ENCODE data around the gene STK35. TPM values are rescaled to one million over a fixed set of nuclear protein-coding genes. Genes with fewer than 3 reads are reported as not detected.

The STK35 gene
- total RNA-seq, 1 donor from 2014 or later, result 21.2 TPM

GRCh38 chr20:2104236-2104635 lies 2.6 kb downstream of the STK35 start:
- DNase-seq (ENCODE audit: low spot score), result no peak

DNA sequence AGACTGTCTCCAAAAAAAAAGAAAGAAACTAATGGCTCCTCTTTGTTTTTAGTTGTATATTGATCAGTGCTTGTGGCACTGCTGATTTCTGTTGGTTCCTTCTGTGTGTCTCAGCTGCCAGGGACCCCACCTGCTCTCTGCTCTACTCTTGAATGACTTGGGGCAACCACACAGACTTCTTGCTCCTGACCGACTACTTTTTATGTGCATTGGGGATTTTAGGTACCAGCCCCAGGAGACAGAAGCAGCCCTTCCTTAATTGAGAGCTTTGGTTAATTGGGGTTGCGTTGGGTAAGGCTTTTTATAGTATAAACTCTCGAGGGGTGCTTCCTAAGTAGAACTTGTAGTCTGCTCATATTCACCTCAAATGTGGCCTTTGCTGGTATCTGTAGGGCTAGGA lies 6.9 kb downstream of the STK35 start:
- DNase-seq (ENCODE audit: low spot score), result no peak

DNA sequence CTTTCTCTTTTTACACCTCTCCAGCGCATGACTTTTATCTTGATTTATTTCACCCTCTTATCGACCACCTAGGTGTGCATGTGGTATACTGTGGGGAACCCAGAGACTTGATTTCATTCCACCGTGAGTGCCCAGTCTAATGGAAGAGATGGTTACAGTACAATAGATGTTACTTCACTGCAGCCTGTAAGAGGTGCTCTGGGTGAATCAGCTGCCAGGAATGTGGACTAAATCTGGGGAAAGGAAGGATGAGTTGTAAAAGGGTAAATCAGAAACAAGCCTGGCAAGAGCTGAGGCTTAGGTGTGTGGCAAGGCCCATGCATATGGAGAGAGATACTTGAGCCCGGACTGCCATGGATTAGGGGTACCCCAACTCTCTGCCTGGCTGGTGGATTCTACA lies 7.4 kb downstream of the STK35 start:
- DNase-seq (ENCODE audit: low spot score), result no peak

DNA sequence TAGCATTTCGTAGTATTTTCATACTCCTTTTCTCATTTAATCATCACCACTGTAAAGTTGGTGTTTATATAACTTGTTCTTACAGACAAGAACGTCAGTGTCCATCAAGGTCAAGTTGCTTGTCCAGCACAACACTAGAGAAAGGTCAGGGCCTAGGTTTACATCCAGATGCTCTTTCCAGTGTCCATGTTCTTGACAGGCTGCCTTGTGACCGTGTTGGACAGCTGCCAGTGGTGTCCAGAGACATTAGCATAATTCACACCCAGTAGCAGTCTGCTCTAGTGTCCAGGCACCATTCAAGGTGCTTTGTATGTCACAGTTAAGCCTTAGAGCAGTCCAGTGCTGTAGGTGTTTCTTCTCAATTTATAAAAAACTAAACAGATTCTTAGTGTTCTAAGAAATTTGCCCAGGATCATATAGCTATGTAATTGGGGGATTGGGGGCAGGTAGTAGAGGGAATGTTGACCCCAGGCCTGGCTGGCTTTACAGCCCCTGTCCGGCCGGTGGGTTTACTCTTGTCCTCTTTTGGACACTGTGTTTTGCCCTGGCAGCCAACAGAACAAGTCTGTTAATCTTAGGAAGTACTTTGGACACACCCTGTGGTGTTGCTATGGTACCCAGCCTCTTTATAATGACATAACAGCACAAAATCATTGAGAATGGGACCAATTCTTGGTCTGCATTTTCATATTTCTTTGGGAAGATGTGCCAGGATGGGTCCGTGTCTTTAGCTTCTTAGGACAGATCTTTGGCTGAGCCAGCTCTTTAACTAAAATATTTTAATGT lies 8.0 kb downstream of the STK35 start:
- no peak for DNase-seq (ENCODE audit: low spot score)

- DNase-seq (ENCODE audit: low spot score), result no peak
Measured at GRCh38 chr20:2112910-2113309, 11.3 kb downstream of the STK35 start.

DNA sequence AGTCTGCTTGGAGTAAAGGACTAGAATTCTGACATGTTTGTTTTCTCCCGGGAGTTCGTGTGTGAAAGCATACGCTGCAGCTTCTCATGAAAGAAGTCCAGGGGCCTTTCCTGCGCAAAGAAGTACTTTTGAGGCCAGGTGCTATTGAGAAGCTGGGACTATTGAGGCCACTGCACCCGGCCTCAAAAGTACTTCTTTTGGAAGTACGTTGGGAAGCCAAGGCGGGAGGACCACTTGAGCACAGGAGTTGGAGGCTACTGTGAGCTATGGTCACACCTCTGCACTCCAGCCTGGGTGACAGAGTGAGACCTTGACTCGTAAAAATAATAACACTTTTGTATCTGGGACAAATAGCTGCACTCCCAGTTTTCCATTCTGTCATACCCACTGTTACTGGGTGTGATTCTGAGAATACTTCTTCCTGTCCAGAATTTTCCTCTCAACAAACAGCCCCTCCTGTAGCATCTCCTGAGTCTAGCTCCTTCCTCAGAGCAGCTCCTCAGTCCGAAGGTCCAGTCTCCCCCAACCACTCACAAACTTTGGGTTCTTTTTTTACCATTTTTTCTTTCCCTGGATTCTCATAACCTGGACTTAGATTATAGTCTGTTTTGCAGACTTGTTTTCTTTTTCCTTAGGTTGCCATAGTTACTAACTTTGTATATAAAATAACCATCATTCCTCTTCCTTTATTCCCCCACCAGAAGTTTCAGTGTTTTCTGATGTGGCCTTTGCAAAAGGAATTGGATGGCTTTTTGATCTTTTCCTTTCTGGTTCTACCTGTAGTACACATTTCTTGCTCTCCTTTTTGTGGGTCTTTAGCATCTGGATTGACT lies 12.7 kb downstream of the STK35 start:
- DNase-seq (ENCODE audit: low spot score), result no peak

DNA sequence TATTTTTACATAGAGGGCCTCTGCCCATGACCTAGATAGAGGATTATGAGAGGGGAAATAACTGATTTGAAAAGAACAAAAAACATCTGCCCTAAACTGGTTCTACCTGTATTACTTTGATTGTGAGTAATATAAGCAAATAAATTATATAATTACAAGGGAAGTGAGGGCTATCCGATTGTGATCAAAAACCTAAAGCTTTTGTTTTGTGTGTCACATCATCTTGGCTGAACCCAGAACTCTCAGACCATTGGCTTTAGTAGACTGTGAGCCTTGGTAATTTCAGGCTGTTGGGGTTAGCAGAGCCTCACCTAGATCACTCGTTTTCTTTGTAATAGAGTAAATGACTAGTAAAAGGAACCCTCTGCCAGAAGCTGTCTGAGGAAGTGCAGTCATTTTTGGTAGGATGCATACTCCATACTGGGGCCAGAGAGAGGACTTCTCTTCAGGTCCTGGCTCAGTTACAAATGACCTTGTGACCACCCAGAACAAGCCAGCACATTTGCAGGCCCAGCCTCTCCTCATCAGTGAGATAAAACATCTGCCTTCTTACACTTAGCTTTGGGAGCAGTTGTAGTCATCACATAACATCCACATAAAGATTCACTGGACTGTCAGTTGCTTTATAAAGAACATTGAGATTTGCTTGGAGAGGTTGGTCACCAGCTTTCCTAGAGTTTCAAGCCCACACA lies 13.5 kb downstream of the STK35 start:
- no peak for DNase-seq (ENCODE audit: low spot score)

- DNase-seq (ENCODE audit: low spot score), result no peak
Measured at GRCh38 chr20:2116170-2116940, 14.7 kb downstream of the STK35 start.

- no peak for DNase-seq (ENCODE audit: low spot score)
Measured at GRCh38 chr20:2118783-2119182, 17.2 kb downstream of the STK35 start.

- no peak for DNase-seq (ENCODE audit: low spot score)
Measured at GRCh38 chr20:2122936-2123335, 21.3 kb downstream of the STK35 start.

DNA sequence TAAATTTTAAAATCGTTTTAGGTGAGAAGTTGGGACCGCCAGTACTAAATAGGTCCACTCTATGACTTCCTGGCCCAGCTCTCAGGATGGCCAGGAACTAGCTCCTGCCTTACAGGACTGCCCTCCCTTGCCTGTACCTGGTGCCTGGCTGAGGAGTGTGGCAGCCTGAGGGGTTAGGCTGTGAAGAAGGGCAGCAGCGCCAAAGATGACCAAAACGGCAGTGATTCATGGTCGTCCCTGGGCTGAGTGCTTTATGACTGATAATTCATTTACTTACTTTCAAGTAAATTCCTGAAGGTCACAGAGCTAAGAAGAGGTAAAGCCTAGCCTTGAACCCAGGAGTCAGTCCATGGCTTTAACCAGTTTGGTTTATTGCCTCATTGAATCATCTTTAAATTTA lies 22.1 kb downstream of the STK35 start:
- no peak for DNase-seq (ENCODE audit: low spot score)

DNA sequence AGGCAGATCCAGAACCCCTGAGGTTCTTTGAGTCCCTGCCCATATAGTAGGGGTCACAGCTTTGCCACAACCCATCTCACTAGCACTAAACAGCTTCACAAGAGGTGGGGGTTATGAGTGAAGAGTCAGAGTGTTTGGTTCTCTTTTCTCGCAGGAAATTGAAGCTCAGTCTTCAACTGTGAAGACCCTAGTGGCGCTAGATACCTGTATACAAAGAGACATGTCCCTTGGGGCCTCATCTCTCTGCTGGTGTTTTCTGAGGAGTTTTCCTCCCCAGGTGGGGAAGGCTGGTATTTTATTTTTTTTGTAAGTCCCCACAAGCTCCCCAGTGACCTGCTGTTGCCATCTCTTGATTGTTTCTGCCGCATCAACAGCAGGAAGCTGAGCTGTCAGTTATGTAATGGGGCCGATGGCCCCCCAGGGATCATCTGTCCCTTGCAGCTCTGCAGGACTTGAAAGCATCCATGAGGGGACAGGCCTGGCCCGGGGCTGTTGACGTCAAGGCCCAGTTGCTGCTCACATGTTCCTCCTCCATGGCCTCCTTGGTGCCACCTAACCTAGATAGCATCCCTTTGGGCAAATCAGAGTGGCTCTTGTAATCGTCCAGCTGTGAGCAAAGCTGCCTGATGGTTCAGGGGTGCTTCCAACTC lies 23.1 kb downstream of the STK35 start:
- no peak for DNase-seq (ENCODE audit: low spot score)

DNA sequence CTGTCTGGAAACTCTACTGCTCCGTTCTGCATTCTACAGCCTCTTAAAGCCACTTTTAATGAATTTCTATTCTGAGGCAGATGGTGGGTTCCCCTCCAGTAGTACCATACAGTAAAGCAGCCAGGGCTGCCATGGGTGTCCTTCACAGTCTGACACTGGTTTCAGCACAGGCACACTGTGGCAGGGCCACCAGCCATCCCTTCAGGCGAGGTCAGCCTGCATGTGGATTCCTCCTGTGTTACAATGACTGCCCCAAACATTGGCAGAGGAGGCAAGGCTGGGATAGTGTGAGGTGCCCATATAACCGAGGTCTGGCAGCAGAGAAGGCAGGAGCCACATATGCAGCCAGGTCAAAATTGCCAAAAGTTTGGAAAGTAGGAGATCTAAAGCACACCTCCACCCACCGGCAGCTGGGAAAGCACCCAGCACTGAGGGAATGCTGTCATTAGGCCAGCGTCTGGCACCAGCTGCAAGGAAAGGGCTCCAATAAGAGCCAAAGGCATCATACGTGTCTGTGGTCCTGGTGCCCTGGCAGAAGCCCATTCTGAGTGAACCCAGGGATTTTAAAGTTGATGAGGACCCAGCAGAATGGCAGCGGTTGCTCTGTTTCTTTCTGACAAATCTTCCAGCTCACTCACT lies 24.0 kb downstream of the STK35 start:
- DNase-seq (ENCODE audit: low spot score), result no peak

- no peak for DNase-seq (ENCODE audit: low spot score)
Measured at GRCh38 chr20:2127238-2127637, 25.6 kb downstream of the STK35 start.

DNA sequence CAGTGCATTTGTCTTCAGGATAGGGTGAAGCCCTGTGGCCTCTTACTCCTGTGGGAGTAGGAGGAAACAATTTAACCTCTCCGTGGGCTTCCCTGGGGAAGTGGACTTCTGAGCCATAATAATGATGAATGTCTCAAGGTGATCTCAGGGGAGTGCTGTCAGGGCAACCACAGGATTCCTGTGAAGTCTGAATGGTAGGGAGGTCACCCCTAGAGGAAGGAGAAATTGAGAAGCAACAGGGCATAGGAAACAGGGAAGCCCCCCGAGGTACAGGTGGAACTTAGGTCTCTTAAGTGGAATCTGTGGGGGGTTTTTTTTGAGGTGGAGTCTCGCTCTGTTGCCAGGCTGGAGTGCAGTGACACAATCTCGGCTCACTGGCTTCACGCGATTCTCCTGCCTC lies 26.9 kb downstream of the STK35 start:
- DNase-seq (ENCODE audit: low spot score), result no peak

GRCh38 chr20:2130062-2130591 lies 28.5 kb downstream of the STK35 start:
- no peak for DNase-seq (ENCODE audit: low spot score)

- no peak for DNase-seq (ENCODE audit: low spot score)
Measured at GRCh38 chr20:2130683-2131082, 29.1 kb downstream of the STK35 start.

DNA sequence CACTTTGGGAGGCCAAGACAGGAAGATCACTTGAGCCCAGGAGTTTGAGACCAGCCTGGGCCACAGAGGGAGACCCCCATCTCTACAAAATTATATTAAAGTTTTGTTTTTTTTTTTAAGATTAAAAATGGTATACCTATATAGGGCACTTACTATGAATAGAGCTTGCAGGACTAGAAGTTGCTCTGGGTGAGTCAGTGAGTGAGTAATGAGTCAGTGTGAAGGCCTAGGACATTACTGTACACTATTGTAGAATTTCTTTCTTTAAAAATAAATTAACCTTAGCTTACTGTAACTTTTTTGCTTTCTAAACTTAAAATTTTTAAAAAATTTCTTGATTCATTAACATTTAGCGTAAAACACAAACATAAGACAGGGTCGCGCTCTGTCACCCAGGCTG lies 29.7 kb downstream of the STK35 start:
- DNase-seq (ENCODE audit: low spot score), result no peak

DNA sequence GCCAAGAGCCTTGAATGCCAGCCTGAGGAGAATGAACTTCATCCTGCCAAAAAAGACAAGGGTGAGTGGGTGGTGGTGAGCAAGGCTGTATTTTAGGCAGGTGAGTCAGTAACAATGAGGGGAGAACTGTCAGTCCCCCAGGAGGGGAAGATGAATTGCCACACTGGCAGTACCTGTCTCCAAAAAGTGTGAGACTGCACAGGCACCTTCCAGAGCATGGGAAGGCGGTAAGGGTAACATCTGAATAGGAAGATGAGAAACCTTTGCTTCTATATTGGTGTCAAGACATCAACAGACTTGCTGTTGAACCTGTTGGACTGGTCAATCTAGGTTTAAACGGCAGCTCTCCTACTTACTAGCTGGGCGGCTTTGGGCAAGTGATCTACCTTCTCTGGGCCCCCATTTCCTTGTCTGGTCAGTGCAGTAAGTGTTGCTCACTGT lies 30.9 kb downstream of the STK35 start:
- no peak for DNase-seq (ENCODE audit: low spot score)
